HG02973 (cell line): ENCODE results near the gene CALML3.

ENCODE experiments used
- ATAC-seq: cut with Tn5 transposase; IDR thresholded peaks from one replicate; pipeline ENCODE4 v1.9.1; 2021; ENCODE audit warnings: moderate library complexity; ENCODE audit not compliant: unreplicated experiment

CALML3 gene

DNA sequence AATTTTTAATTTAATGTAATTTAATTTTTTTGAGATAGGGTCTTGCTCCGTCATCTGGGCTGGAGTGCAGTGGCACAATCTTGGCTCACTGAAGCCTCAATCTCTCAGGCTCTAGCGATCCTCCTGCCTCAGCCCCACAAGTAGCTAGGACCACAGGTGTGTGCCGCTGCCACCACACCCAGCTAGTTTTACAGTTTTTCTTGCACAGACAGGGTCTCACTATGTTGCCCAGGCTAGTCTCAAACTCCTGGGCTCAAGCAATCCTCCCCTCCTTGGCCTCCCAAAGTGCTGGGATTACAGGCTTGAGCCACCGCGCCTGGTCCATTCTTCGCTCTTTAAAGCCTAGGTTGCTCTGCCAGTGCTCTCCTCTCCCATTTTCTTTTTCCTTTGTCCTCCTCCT lies 12.9 kb downstream of the CALML3 start:
- no peak for ATAC-seq

DNA sequence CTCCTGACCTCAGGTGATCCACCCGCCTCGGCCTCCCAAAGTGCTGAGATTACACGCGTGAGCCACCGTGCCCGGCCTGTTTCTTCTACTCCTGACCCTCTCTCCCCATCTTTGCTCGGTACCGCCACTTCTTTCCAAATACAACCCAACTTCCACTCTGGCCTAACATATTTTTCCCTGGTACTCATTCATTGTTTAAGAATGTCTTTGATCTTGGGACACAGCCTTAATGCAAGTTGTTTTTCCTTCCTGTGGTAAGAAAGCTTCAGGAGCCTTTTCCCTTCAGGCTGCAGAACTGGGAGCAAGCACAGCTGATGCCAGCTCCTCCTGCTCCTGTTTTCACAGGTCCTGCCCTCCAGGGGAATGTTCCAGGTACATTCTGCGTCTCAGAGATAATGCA lies 13.7 kb downstream of the CALML3 start:
- no peak for ATAC-seq

DNA sequence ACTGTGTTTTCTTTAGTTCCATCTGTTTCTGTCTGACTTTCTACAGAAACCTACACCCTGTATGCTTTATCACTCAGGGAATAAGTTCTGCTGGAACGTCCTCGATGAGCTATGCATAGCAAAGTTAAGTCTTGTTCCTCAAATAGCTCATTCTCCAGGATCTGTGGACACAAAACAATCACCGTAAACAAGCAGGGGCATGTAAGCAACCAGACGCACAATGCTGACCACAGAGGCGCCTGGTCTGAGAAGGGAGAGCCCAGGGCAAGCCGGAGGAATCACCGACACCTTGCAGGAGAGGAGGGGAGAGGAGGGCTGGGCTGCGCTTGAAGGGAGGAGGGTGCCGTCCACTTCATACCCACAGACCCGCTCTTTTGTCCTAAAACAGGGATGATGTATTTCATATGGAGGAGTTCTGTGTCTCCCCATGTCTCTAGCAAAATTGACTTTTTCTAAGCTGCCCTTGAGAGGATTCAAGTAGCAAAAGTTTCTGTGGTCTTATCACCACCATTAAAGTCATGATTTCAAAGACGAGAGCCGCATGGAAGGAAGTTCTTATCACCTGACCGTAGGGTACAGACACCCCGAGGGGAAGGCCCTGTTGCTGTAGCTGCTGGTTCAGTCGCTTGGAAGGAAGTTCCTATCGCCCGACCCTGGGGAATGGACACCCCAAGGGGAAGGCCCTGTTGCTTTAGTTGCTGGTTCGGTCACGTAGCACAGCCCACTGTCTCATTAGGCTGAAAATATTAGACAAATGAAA lies 14.3 kb downstream of the CALML3 start:
- no peak for ATAC-seq

DNA sequence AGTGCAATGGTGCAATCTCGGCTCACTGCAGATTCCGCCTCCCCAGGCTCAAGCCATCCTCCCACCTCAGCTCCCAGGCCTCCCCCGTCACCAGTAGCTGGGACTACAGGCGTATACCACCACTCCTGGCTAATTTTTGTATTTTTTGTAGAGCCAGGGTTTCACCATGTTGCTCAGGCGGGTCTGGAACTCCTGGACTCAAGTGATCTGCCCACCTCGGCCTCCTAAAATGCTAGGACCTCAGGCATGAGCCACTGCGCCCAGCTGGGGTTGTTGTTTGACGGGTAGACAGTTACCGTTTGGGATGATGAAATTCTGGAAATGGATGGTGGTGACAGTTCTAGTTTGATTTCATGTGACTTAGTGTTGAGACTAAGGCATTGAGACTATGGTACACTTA lies 15.3 kb downstream of the CALML3 start:
- ATAC-seq, result no peak

DNA sequence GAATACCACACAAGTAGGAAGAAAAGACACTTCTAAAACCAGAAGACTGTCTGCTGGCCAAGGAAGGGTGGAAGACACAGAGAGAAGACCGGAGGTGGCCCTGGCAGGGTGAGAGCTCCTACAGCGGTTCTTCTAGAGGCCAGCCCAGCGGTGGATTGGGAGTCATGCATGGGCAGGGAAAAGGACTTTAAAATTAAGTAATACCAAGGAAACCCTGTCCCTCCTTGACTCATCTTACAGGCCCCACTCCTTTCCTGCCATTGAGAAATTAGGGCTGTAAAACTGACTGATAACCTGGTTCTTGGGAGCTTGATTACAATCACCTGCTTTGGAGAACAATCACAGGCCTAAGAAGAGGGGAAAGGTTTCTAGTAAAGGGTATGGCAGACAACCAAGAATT lies 16.1 kb downstream of the CALML3 start:
- no peak for ATAC-seq

DNA sequence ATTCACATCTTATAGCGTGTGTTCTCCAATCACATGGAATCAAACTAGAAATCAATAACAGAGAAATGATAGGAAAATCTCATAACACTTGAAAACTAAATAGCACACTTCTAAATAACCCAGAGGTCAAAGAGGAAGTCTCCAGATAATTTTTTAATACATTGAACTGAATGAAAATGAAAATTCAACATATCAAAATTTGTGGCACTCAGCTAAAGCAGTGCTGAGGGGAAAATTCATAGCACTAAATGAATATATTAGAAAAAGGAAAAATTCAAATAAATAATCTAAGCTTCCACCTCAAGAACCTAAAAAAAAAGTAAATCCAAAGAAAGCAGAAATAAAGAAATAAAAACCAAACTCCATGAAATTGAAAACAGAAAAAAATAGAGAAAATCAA lies 17.3 kb downstream of the CALML3 start:
- no peak for ATAC-seq

DNA sequence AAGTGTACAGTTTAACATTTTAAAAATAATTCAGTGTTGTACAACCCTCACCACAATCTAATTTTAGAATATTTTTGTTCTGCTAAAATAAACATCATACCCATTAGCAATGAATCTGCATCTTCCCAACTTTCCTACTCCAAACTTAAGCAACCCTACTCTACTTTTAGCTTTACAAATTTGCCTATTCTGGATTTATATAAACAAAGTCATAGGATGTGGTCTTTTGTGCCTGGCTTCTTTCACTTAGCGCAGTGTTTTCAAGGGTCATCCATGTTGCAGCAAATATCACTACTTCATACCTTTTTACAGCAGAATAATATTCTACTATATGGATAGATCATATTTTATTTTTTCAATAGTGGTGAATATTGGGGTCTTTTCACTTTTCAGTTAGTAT lies 18.9 kb downstream of the CALML3 start:
- no peak for ATAC-seq

DNA sequence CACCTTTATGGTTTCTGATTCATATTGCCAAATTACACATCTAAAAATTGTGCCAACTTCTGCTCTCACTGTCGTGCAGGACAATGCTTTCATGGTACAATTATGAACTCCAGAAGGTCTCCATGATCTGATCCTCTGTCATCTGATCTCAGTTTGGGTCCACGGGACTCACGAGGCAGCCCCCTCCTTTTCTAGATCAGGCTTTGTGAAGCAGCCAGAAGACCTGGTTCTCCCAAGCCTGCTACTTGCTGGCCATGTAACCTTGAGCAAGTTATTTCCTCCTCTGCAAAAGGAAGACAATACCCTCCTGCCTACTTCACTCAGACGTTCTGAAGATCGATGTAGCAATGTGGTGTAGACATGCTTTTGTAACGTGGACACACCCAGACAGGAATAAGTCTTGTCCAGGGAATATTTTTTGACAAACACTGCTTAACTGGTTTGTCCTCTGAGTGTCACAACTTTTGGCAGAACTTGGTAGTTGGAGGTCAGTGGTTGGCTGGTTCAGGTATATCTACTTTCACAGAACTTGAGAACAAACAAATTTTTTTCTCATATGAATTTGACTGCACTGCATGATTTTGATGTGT lies 19.6 kb downstream of the CALML3 start:
- ATAC-seq, result no peak

DNA sequence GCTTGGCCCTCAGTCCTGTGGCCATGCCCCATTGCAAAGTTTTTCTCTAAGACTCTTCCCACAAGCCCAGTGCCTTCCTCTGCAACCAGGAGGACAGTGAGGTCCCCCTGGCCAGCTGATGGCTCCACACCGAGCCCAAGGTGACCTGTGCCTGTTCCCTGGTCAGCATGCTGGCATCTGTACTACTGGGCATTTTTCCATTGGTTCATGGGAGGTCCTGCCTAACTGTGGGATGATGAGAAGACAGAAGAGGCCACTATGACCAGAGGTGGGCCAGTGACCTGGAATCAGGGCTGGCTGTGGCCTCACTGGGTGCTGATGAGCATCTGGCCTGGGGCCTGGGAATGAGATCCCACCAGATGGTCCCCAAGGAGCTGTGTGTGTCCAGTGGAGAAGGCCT lies 20.2 kb downstream of the CALML3 start:
- ATAC-seq, result no peak

DNA sequence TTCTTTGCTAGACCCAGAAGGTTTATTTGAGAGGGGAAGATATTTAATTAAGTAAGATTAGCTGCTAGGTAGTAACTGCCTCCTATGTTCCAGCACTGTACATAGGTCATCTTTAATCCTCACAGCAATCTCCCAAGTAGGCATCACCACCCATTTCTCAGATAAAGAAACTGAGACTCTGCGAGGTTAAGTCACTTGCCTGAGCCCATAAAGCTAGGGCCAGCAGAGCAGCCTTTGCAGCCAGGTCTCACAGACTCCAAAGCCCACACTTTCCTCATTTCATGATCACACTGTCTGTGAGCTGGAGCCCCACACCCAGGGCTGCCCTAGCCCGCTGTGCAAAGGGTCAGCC lies 20.6 kb downstream of the CALML3 start:
- ATAC-seq, result no peak

DNA sequence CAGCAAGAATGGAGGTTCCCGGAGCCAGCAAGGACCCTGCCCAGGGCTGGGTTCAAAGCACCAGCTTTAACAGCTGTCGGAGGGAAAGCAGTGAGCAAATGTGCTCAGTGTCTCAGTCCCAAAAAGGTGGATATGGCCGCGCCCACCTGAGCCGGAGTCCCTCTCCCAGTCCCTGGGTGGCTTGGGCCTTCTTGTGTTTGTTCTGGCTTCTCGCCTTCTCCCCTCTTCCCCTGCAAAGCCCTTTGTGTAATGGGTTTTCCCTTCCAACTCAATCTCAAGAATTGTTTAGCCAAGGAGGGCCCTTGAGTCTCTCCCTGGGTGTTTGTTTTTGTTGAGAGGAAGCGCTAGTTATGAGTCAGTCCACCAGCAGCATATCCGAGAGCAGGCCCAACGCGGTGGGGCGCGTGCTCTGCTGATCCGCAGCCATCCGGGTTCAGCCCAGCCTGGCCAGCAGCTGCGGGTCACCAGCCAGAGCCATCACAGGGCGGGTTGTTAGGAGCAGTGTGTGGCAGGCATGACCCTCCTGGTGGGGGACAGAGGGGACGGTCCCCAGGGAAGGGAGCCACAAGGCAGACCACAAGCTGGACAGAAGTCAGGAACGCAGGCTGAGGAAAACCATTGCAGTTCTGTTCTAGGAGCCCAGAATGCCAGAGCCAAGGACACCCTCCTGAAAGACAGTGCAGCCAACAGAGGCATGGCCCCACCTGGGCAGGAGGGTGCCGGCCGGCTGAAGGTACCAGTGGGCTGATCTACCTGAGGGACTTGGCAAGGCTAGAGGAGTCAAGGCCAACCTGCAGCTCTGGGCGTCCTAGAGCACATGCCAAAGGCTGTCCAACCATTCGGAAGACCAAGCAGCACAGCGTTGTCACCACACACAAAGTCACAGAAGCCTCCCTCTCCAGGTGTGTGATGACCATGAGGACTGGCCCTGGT lies 21.3 kb downstream of the CALML3 start:
- no peak for ATAC-seq

DNA sequence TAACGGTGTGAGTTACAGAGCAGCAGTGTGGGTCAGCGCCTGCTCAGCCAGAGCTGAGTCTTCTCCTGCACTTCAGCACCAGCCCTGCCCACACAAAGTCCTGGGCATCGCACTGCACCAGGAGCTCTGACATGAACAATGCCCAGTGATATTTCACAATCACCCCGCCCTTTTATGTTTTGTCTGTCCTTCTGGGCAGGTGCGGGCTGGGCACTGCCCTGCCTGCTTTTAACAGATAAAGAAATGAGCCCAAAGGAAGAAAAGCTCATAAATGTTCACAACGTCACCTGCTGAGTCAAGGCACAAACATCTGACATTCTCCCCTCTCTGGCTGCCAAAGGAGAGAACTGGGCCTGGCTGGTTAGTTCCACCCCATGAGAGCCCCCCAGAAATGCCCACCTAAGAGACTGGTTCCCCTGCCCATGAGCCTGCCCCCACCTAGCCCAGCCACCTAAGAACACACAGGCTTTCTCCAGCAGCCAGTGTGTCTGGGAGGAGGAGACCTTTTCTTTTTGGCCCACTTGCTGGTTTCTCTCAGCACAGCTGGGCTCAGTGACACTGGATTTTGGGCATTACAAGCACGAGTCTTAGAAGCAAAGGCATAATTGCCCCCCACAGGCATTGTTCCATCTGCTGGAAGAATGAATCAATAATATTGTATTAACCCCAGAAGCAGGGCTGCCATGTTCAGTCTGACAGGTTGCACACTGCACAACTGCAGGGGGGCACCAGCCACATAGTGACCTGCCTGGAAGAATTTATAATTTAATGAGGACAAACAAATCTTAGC lies 22.3 kb downstream of the CALML3 start:
- no peak for ATAC-seq

DNA sequence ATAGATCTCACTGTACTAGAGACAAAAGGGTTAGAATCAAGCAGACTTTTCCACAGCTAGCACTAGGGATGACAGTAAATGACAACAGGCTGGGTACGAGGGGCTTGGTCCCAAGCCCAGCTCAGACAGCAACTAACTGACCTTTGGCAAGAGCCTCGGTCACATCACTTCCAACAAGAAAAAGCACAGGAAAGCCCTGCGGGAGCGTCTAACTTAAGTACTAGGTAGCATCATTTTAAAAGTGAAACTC lies 22.8 kb downstream of the CALML3 start:
- ATAC-seq, result no peak

DNA sequence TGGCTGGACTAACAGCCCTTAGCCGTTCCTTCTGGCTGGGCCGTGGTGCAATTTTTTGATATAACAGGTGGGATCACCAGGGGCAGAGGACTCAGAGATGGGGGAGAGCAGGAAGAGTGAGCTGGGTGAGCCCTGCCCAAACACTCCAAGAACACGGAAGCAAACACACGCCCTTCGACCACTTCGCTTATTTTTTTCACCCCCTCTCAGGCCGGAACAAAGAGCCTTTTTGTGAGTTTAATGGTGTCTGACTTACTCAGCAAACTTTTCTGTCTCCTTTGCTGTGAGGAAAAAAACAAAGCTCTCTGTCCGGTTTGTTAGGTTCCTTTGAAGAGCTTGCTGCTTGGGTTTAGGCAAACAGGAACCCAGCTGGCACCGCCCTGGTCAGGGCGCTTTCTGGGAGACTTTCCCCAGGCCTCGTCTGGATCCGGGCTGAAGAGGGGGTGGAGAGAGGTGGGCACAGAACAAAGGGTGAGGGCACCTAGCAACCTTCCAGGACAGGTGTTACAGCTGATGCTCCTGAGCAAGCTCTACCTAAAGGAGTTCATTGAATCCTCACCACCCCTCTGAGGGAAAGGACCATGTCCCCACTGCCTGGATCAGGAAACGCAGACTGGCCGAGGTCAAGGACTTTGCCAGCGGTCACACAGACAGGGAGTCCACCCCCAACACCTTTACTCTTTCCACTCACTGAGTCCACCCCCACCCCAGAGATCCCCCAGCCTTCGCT lies 23.3 kb downstream of the CALML3 start:
- no peak for ATAC-seq

DNA sequence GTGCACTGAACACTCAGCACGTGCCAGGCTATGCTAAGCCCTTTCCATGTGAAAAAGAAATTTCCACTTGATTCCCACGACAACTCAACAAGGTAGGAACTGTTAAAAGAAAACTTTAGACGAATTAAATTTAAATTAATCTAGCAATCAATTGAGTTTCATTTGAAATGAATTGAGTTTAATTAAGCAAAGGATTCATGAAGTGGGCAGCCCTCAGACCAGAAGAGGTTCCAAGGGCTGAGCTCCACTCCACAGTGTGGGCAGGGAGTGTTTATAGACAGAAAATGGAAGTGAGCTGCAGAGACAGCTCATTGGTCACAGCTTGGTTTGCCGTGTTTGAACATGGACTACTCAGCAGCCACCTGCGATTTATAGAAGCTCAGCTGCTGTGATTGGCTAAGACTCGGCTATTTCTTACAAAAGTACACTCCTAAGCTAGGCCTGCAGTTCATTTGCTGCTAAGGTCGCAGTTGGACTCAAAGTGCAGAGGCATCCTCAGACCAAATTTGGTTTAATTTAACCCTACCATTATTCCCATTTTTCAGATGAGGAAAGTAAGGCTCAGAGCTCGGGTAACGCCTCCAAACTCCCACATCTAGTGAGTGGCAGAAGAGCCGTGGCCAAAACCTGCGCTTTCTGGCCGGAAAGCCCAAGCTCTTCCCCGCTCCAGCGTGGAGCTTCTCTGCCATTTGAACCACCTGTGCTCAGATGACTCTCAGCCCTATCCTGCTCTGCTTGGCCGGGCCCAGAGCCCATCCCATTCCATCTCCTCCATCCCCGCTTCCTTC lies 24.9 kb downstream of the CALML3 start:
- ATAC-seq, result no peak

DNA sequence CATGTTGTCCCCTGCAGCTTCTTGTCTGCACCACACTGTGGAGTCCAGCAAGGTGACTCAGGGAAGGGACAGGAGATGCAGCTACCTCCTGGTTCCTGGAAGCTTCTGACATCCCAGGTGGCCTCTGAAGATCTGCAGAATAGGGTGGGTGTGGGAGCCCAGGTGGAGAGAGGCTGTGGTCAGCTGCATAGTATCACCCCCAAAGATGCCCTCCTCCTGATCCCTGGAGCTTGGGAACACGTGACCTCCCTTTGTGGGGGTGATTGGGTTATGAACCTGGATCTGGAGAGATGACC lies 25.4 kb downstream of the CALML3 start:
- no peak for ATAC-seq

DNA sequence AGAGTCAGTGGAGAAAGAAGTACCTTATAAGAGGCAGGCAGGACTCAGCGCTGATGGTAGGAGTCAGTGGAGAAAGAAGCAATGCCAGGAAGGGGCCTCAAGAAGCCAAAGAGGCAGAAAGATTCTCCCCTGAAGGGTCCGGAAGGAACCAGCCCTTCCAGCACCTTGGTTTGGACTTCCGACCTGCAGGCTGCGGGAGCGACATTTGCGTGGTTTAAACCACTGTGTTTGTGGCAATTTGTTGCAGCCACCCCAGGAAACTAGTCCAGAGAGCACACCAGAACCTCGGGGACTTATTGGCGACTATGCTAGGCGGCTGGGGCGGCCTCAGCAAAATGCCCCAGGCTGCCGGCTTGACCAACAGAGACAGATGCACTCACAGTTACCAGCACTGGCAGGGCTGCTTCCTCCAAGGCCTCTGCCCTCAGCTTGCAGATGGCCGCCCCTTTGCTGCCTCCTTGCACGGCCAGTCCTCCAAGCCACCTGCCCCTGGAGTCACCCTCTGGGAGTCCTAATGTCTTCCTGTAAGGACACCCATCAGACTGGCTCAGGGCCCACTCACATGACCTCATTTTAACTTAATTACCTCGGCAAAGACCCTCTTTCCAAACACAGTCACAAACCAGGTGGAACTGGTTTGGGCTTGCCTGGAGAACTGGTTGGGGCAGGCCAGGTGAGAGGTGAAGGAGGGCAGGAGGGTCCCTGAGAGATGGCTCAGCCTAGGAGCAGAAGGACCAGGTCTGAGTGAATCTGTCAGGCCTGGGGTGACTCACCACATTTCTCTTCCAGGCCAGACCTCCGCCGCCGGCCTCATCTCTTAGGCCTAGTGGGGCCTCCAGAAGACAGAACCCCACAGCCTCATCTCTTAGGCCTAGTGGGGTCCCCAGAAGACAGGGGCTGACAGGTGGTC lies 26.1 kb downstream of the CALML3 start:
- no peak for ATAC-seq

DNA sequence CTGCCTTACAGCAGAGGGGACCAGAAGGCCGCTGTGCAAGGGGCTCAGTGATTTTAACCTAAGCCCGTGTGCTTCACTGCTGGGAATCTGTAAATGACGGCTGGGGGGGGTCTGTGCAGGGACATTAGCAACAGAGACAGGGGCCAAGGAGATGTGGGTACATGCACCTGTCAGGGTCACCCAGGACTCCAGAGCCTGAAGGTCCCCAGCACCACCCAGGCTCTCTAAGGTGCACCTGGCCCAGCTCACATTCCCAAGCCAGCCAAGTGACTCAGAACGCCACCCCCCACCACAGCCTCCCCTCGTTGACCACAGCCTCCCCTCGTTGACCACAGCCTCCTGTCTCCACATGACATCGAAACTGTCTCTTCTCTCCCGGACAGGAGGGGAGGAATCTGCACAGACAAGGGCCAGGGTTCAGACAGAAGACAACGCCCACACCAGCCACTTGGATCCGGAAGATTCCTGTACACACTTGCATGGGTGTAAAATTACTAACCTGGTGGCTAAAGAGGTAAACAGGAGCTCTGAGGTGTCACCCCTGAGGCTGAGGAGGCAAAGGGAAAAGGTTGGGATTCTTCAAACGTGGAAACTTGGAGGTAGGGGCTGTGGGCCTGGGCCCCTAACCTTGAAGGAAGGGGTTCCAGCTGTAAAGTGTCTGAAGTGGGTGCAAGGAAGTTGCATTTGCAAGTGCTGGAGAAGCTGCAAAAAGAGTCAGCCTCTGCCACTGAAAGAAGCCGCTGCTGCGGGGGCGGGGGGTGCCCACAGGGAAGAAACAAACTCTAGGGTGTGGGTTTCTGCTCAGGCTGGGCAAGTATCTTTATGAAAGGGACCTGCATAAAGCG lies 27.0 kb downstream of the CALML3 start:
- no peak for ATAC-seq
